CD14-positive monocyte (primary cell): ENCODE data around the gene CENPF. TPM values are rescaled to one million over a fixed set of nuclear protein-coding genes. Genes with fewer than 3 reads are reported as not detected.
A peak's percentile ranks its signal among the peaks of the same experiment; 100 is the strongest.

Experiments used
- DNase-seq, 3 donors: peaks; one replicate each; pipeline ENCODE4 v3.0.0-alpha.2; 2011 to 2022
- H2AFZ ChIP-seq: 2 replicates; pipeline ENCODE4 v1.6.0; 2012; ENCODE audit warnings: mild to moderate bottlenecking, low read depth, low read length, inconsistent platforms; ENCODE audit not compliant: insufficient read depth, poor library complexity, severe bottlenecking
- H3K27ac ChIP-seq, 2 donors: 1 replicate in 1 of 2; 2 replicates in 1 of 2; pipeline ENCODE4 v1.5.1; 2012 to 2013; ENCODE audit warnings: low read length in 2 of 2, control low read depth in 1 of 2, inconsistent platforms in 1 of 2, low read depth in 1 of 2, mild to moderate bottlenecking in 1 of 2
- H3K27me3 ChIP-seq, 2 donors: one replicate each; pipeline versions ENCODE4 v1.6.0 to v1.6.1; 2011 to 2013; ENCODE audit warnings: low read length in 2 of 2; ENCODE audit not compliant: control insufficient read depth in 2 of 2, insufficient read depth in 2 of 2
- H3K36me3 ChIP-seq, 2 donors: replicated peaks in 1 of 2; 1 replicate in 1 of 2; 2 replicates in 1 of 2; pipeline versions ENCODE4 v1.5.1 to v1.6.1; 2012 to 2013; ENCODE audit warnings: low read length in 2 of 2, control low read depth in 1 of 2, inconsistent platforms in 1 of 2, mild to moderate bottlenecking in 1 of 2; ENCODE audit not compliant: insufficient read depth in 2 of 2, control insufficient read depth in 1 of 2
- H3K4me1 ChIP-seq, 2 donors: 1 replicate in 1 of 2; 2 replicates in 1 of 2; pipeline versions ENCODE4 v1.5.1 to v1.6.1; 2012 to 2013; ENCODE audit warnings: low read length in 2 of 2, control low read depth in 1 of 2, inconsistent platforms in 1 of 2, mild to moderate bottlenecking in 1 of 2, moderate library complexity in 1 of 2; ENCODE audit not compliant: insufficient read depth in 2 of 2, control insufficient read depth in 1 of 2
- H3K4me2 ChIP-seq: replicated peaks from 2 replicates; pipeline ENCODE3; 2012; ENCODE audit warnings: low read length, moderate library complexity, mild to moderate bottlenecking; ENCODE audit not compliant: poor library complexity, severe bottlenecking; ENCODE audit errors: extremely low read depth
- H3K4me3 ChIP-seq, 3 experiments: fragments of 200-600 bp in 1 of 3; sonication (generic) in 1 of 3; replicated peaks in 1 of 3; 1 replicate in 2 of 3; 2 replicates in 1 of 3; pipeline ENCODE4 v1.5.1; 2011 to 2013; ENCODE audit warnings: low read length in 3 of 3, mild to moderate bottlenecking in 3 of 3, control low read depth in 2 of 3, low read depth in 2 of 3, inconsistent platforms in 1 of 3, moderate library complexity in 1 of 3
- H3K79me2 ChIP-seq: 2 replicates; pipeline ENCODE4 v1.6.0; 2012; ENCODE audit warnings: mild to moderate bottlenecking, control low read depth, inconsistent platforms, low read length, moderate library complexity; ENCODE audit not compliant: insufficient read depth
- H3K9ac ChIP-seq: 2 replicates; pipeline ENCODE4 v1.6.0; 2017; ENCODE audit warnings: low read length, mild to moderate bottlenecking; ENCODE audit not compliant: insufficient read depth, poor library complexity, severe bottlenecking
- H3K9me3 ChIP-seq, 2 donors: replicated peaks in 1 of 2; 1 replicate in 1 of 2; 2 replicates in 1 of 2; pipeline versions ENCODE4 v1.5.1 to v1.6.1; 2012 to 2013; ENCODE audit warnings: low read length in 2 of 2, control low read depth in 1 of 2; ENCODE audit not compliant: control insufficient read depth in 1 of 2, insufficient read depth in 1 of 2
- H4K20me1 ChIP-seq: 2 replicates; pipeline ENCODE4 v1.6.0; 2012; ENCODE audit warnings: mild to moderate bottlenecking, low read length, control low read depth, moderate library complexity; ENCODE audit not compliant: insufficient read depth
- H3K27ac Mint-ChIP-seq, 7 donors: one replicate each; pipeline ENCODE4 v1.8.0; 2020; ENCODE audit warnings: mild to moderate bottlenecking in 7 of 7, mixed read lengths in 7 of 7, moderate library complexity in 6 of 7, inconsistent platforms in 2 of 7
- H3K27me3 Mint-ChIP-seq, 3 donors: one replicate each; pipeline ENCODE4 v1.8.0; 2021 to 2022; ENCODE audit warnings: low read depth in 3 of 3, mild to moderate bottlenecking in 3 of 3, mixed read lengths in 3 of 3, moderate library complexity in 3 of 3, inconsistent platforms in 1 of 3
- H3K36me3 Mint-ChIP-seq, 2 donors: one replicate each; pipeline ENCODE4 v1.8.0; 2020; ENCODE audit warnings: mixed read lengths in 2 of 2, inconsistent platforms in 1 of 2, mild to moderate bottlenecking in 1 of 2
- H3K4me1 Mint-ChIP-seq: one replicate; pipeline ENCODE4 v1.8.0; 2020; ENCODE audit warnings: mild to moderate bottlenecking, mixed read lengths
- H3K4me3 Mint-ChIP-seq, 2 donors: one replicate each; pipeline ENCODE4 v1.8.0; 2020; ENCODE audit warnings: mild to moderate bottlenecking in 2 of 2, mixed read lengths in 2 of 2, moderate library complexity in 1 of 2
- H3K9me3 Mint-ChIP-seq, 7 donors: one replicate each; pipeline ENCODE4 v1.8.0; 2020 to 2022; ENCODE audit warnings: mixed read lengths in 7 of 7, mild to moderate bottlenecking in 6 of 7, moderate library complexity in 6 of 7, inconsistent platforms in 2 of 7
- WGBS: methylation state at CpG from one replicate; pipeline ENCODE4 v1.1.5; 2013; ENCODE audit warnings: missing lambda C conversion rate; ENCODE audit not compliant: insufficient coverage; 5-methylcytosine and 5-hydroxymethylcytosine counted together
- intact Hi-C, 2 donors: fragments of 100-400 bp; cut with micrococcal nuclease; formaldehyde crosslinking; loops; one replicate each; pipeline versions ENCODE4 v1.15.0 to v1.15.1; 2023
- polyA plus RNA-seq, 3 donors: library from polyadenylated mRNA; depleted of rRNA in 1 of 3; unstranded in 2 of 3; stranded (reverse) in 1 of 3; fragments of 300-500 nt in 2 of 3; fragments of >200 nt in 1 of 3; fragmentation: Illumina TruSeq in 2 of 3; gene quantifications; 1 replicate in 2 of 3; 2 replicates in 1 of 3; pipeline ENCODE4 v1.2.3, GENCODE V29; 2012 to 2021
- TF ChIP-seq, protein P1 (sequence below): fragments of 200-600 bp; IDR thresholded peaks from one replicate; pipeline ENCODE4 v1.8.0; 2022; ENCODE audit warnings: antibody characterized with exemption, mild to moderate bottlenecking

CENPF gene
- polyA plus RNA-seq, 3 donors: 0.01 to 0.29 TPM; not detected in 1

DNA sequence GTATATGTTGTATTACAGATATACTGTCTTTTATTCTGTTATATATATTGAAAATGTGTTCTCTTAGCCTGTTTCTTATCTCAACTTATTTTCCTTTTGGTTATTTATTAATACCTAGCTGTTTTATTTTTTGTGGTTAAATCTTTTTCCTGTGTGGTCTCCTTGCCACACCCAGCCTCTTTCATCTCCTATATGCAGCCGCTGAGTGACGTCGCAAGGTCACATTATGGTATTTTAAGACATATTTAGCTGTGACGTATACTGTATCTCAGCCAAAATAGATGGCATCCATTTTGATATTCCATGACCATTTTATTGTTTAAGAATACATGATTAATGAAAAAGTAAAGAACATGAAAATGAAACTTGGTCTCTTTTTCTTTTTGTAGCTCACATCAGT, 29.1 kb downstream of the CENPF start:
- no peak for DNase-seq
- H3K27me3 ChIP-seq: no peaks in the 10 kb centered on the region
- TF ChIP-seq, protein P1, sequence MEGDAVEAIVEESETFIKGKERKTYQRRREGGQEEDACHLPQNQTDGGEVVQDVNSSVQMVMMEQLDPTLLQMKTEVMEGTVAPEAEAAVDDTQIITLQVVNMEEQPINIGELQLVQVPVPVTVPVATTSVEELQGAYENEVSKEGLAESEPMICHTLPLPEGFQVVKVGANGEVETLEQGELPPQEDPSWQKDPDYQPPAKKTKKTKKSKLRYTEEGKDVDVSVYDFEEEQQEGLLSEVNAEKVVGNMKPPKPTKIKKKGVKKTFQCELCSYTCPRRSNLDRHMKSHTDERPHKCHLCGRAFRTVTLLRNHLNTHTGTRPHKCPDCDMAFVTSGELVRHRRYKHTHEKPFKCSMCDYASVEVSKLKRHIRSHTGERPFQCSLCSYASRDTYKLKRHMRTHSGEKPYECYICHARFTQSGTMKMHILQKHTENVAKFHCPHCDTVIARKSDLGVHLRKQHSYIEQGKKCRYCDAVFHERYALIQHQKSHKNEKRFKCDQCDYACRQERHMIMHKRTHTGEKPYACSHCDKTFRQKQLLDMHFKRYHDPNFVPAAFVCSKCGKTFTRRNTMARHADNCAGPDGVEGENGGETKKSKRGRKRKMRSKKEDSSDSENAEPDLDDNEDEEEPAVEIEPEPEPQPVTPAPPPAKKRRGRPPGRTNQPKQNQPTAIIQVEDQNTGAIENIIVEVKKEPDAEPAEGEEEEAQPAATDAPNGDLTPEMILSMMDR: no peak
- no peaks in the 10 kb centered on the region for H3K27me3 Mint-ChIP-seq
- H3K4me1 Mint-ChIP-seq: no peaks in the 10 kb centered on the region
- no CpG with 5 or more reads among the region's 4 CpGs for WGBS
- no peaks in the 10 kb centered on the region for H4K20me1 ChIP-seq
- H3K36me3 Mint-ChIP-seq: peaks cover 58 to 87% of the 10 kb centered on the region in 2 donors
- H3K36me3 ChIP-seq: peaks cover 72 to 88% of the 10 kb centered on the region in 2 donors
- no peaks in the 10 kb centered on the region for H3K79me2 ChIP-seq
- H3K27ac ChIP-seq: no peak overlapping the region
- H3K4me3 Mint-ChIP-seq: no peak overlapping the region
- no peak overlapping the region for H3K4me2 ChIP-seq
- H3K9me3 ChIP-seq: no peaks in the 10 kb centered on the region
- H3K27ac Mint-ChIP-seq: no peak overlapping the region
- H2AFZ ChIP-seq: no peak overlapping the region
- no peak overlapping the region for H3K9ac ChIP-seq
- intact Hi-C loops: no loop called here
- no peak overlapping the region for H3K4me3 ChIP-seq
- H3K9me3 Mint-ChIP-seq: no peaks in the 10 kb centered on the region
- H3K4me1 ChIP-seq: no peaks in the 10 kb centered on the region

DNA sequence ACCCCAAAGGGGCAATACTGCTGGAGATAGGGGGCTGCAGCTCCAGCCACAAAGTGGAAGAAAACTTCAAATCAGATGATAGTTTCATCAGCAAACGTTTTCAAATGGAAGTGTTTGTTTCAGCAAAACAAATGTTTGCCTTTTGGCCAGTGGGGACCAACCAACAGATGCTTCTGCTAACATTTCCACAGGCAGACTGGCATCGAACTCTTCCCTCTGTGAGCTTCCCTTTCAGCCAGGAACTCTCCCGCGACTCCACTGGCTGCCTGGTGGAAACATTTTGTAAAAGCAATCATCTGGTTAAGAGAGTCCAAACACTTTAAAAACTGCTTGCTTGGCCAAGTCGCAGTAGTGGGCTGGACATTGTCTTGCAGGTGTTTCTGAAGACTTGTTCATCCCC, 30.7 kb downstream of the CENPF start:
- TF ChIP-seq, protein P1: no peak
- intact Hi-C loops: no loop called here
- no peaks in the 10 kb centered on the region for H3K79me2 ChIP-seq

More for the DNA sequence above, 30.7 kb downstream of the CENPF start:
- H3K27ac ChIP-seq: no peak overlapping the region
- no peak overlapping the region for H3K9ac ChIP-seq
- no peaks in the 10 kb centered on the region for H3K9me3 ChIP-seq
- peak overlapping the region in 1 of 7 donors; percentile 21 for H3K27ac Mint-ChIP-seq
- H3K4me3 ChIP-seq: no peak overlapping the region
- H3K27me3 Mint-ChIP-seq: no peaks in the 10 kb centered on the region
- H3K36me3 Mint-ChIP-seq: peaks cover 67 to 97% of the 10 kb centered on the region in 2 donors
- H3K36me3 ChIP-seq: peaks cover 75 to 100% of the 10 kb centered on the region in 2 donors
- no peak overlapping the region for H3K4me3 Mint-ChIP-seq
- H3K9me3 Mint-ChIP-seq: no peaks in the 10 kb centered on the region
- 88% methylated on average over 5 of the region's 5 CpGs for WGBS
- H3K4me1 Mint-ChIP-seq: no peaks in the 10 kb centered on the region
- H4K20me1 ChIP-seq: no peaks in the 10 kb centered on the region
- H2AFZ ChIP-seq: no peak overlapping the region
- no peak overlapping the region for H3K4me2 ChIP-seq
- no peaks in the 10 kb centered on the region for H3K4me1 ChIP-seq
- H3K27me3 ChIP-seq: no peaks in the 10 kb centered on the region
- no peak for DNase-seq
